GM19043 (cell line): ENCODE results near the gene CSE1L.
"Not testable (repeated sequence)": the region's sequence is repeated elsewhere in the genome, so short reads cannot be mapped to it uniquely, and the experiment has no call there.

Source experiments
- ATAC-seq: cut with Tn5 transposase; IDR thresholded peaks from one replicate; pipeline ENCODE4 v1.9.1; 2021; ENCODE audit warnings: low read depth; ENCODE audit not compliant: unreplicated experiment

Gene CSE1L

GRCh38 chr20:49122920-49123319 is 76.8 kb downstream of the CSE1L start:
- ATAC-seq: no peak

DNA sequence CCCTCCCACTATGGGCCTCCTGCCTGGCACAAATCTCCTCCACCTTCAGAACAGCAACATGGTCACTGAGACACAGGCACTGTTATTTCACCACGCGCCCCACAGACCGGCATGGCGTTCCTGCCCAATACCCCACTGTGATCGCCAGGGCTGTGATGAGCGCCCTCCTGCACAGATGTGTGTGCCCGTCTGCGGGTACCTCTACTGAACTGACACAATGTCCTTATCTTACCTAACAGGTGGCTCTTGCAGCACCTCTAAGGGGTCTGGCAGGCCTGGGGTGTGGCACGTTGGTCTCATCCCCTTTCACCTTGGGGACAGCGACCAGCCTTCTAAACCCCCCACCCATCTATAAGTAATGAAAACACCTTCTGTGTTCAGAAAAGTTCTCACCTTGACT is 77.9 kb downstream of the CSE1L start:
- ATAC-seq: no peak

- ATAC-seq: no peak
Observed at GRCh38 chr20:49132995-49133478, 86.9 kb downstream of the CSE1L start.

DNA sequence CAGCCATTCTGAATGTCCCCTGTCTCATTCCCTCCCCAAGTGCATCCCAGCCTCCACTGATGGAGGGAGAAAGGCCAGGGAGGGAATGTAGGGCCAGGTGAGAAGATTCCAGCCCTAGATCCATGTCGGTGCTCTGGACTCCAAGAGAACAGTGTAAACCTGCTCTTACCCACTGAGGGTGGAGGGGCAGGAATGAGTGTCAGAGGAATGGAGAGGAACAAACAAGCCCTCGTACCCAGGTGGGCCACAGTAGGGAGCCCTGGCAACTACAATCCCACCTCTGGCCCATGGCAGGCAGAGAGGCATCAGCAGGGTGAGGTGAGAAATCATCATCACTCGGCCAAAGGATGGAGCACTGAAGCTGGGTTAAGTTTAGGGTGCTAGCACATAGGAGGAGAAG is 87.5 kb downstream of the CSE1L start:
- ATAC-seq: no peak

DNA sequence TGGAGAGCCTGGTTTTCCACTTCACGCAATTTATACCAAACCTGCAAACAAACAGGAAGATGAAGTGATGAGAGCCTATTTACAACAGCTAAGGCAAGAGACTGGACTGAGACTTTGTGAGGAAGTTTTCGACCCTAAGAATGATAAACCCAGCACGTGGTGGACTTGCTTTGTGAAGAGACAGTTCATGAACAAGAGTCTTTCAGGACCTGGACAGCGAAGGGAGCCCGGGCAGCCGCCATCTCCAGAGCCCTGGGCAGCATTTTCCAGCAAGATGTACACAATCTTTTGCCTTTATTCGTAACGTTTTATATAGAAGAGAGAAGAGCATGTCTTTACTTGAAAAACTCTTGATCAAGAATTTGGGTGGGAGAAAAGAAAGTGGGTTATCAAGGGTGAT is 88.7 kb downstream of the CSE1L start:
- not testable (repeated sequence) for ATAC-seq

GRCh38 chr20:49136817-49137571 is 90.9 kb downstream of the CSE1L start:
- ATAC-seq: no peak

- no peak for ATAC-seq
Observed at GRCh38 chr20:49138431-49138830, 92.3 kb downstream of the CSE1L start.

DNA sequence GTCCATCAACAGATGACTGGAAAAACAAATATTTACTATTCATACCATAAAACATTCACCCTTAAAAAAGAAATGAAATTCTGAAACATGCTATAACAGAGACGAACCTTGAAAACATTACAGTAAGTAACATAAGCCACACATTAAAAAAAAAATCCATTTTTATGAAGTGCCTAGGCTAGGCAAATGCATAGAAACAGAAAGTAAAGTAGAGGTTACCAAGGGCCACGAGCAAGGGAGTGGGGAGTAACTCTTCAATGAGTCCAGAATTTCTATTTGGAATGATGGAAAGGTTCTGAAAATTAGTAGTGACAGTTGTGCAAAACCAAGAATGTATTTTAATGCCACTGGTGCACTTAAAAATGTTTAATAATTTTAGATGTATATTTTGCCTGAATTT is 94.3 kb downstream of the CSE1L start:
- no peak for ATAC-seq

- ATAC-seq: no peak
Observed at GRCh38 chr20:49140834-49141233, 94.7 kb downstream of the CSE1L start.
